ENCODE measurements around the gene LRMDA. TPM values are rescaled to one million over a fixed set of nuclear protein-coding genes. Genes with fewer than 3 reads are reported as not detected.

LRMDA gene
- total RNA-seq, 1 experiment from 2014 or later: not detected

GRCh38 chr10:75718991-75719390, 287.6 kb downstream of the LRMDA start:
- Histone ChIP-seq H4K20me1 (ENCODE audit: insufficient read depth, low read depth, low read length) (no peaks in the 10 kb centered on the region), H3K4me3 (ENCODE audit: low read length) (no peak overlapping the region), H3K9ac (ENCODE audit: low read length) (no peak overlapping the region), H3K27ac (ENCODE audit: low read length) (no peak overlapping the region), H3K9me3 (ENCODE audit: low read length) (no peaks in the 10 kb centered on the region), H3K9me2 (replicated peaks; ENCODE audit: insufficient read depth, low read length) (no peaks in the 10 kb centered on the region), H2AFZ (ENCODE audit: low read length) (no peak overlapping the region), H3K36me3 (ENCODE audit: insufficient read depth, low read length) (no peaks in the 10 kb centered on the region), H3K4me1 (ENCODE audit: low read length) (no peaks in the 10 kb centered on the region), H3K27me3 (ENCODE audit: low read length) (no peaks in the 10 kb centered on the region), H3K79me2 (ENCODE audit: low read length) (no peaks in the 10 kb centered on the region), H3K4me2 (ENCODE audit: low read depth, low read length, poor library complexity, severe bottlenecking) (no peak overlapping the region)
- DNase-seq: no peak

GRCh38 chr10:75720157-75720556, 288.7 kb downstream of the LRMDA start:
- Histone ChIP-seq H4K20me1 (ENCODE audit: insufficient read depth, low read depth, low read length) (no peaks in the 10 kb centered on the region), H3K9me2 (replicated peaks; ENCODE audit: insufficient read depth, low read length) (no peaks in the 10 kb centered on the region), H2AFZ (ENCODE audit: low read length) (no peak overlapping the region), H3K9ac (ENCODE audit: low read length) (no peak overlapping the region), H3K9me3 (ENCODE audit: low read length) (no peaks in the 10 kb centered on the region), H3K4me3 (ENCODE audit: low read length) (no peak overlapping the region), H3K4me2 (ENCODE audit: low read depth, low read length, poor library complexity, severe bottlenecking) (no peak overlapping the region), H3K27ac (ENCODE audit: low read length) (no peak overlapping the region), H3K4me1 (ENCODE audit: low read length) (no peaks in the 10 kb centered on the region), H3K36me3 (ENCODE audit: insufficient read depth, low read length) (no peaks in the 10 kb centered on the region), H3K27me3 (ENCODE audit: low read length) (no peaks in the 10 kb centered on the region), H3K79me2 (ENCODE audit: low read length) (no peaks in the 10 kb centered on the region)
- DNase-seq: no peak

GRCh38 chr10:75722020-75722419, 290.6 kb downstream of the LRMDA start:
- no peak for DNase-seq
- no peaks in the 10 kb centered on the region for H3K9me2 ChIP-seq (replicated peaks; ENCODE audit: insufficient read depth, low read length)
- no peaks in the 10 kb centered on the region for H3K4me1 ChIP-seq (ENCODE audit: low read length)
- H3K79me2 ChIP-seq (ENCODE audit: low read length): no peaks in the 10 kb centered on the region
- H3K9me3 ChIP-seq (ENCODE audit: low read length): no peaks in the 10 kb centered on the region
- H3K9ac ChIP-seq (ENCODE audit: low read length): no peak overlapping the region
- H3K27ac ChIP-seq (ENCODE audit: low read length): no peak overlapping the region
- H4K20me1 ChIP-seq (ENCODE audit: insufficient read depth, low read depth, low read length): no peaks in the 10 kb centered on the region
- H2AFZ ChIP-seq (ENCODE audit: low read length): no peak overlapping the region
- H3K27me3 ChIP-seq (ENCODE audit: low read length): no peaks in the 10 kb centered on the region
- H3K4me3 ChIP-seq (ENCODE audit: low read length): no peak overlapping the region
- no peak overlapping the region for H3K4me2 ChIP-seq (ENCODE audit: low read depth, low read length, poor library complexity, severe bottlenecking)
- H3K36me3 ChIP-seq (ENCODE audit: insufficient read depth, low read length): no peaks in the 10 kb centered on the region

GRCh38 chr10:75722609-75723008, 291.2 kb downstream of the LRMDA start:
- no peaks in the 10 kb centered on the region for H3K4me1 ChIP-seq (ENCODE audit: low read length)
- H3K36me3 ChIP-seq (ENCODE audit: insufficient read depth, low read length): no peaks in the 10 kb centered on the region
- no peaks in the 10 kb centered on the region for H3K27me3 ChIP-seq (ENCODE audit: low read length)
- no peak overlapping the region for H3K4me3 ChIP-seq (ENCODE audit: low read length)
- H3K79me2 ChIP-seq (ENCODE audit: low read length): no peaks in the 10 kb centered on the region
- no peak for DNase-seq
- H3K9me2 ChIP-seq (replicated peaks; ENCODE audit: insufficient read depth, low read length): no peaks in the 10 kb centered on the region
- no peak overlapping the region for H2AFZ ChIP-seq (ENCODE audit: low read length)
- no peaks in the 10 kb centered on the region for H3K9me3 ChIP-seq (ENCODE audit: low read length)
- H3K9ac ChIP-seq (ENCODE audit: low read length): no peak overlapping the region
- H3K4me2 ChIP-seq (ENCODE audit: low read depth, low read length, poor library complexity, severe bottlenecking): no peak overlapping the region
- H3K27ac ChIP-seq (ENCODE audit: low read length): no peak overlapping the region
- no peaks in the 10 kb centered on the region for H4K20me1 ChIP-seq (ENCODE audit: insufficient read depth, low read depth, low read length)

GRCh38 chr10:75723319-75723980, 292.0 kb downstream of the LRMDA start:
- no peak overlapping the region for H3K4me3 ChIP-seq (ENCODE audit: low read length)
- H2AFZ ChIP-seq (ENCODE audit: low read length): no peak overlapping the region
- no peaks in the 10 kb centered on the region for H3K4me1 ChIP-seq (ENCODE audit: low read length)
- no peak for DNase-seq
- no peaks in the 10 kb centered on the region for H4K20me1 ChIP-seq (ENCODE audit: insufficient read depth, low read depth, low read length)
- H3K4me2 ChIP-seq (ENCODE audit: low read depth, low read length, poor library complexity, severe bottlenecking): no peak overlapping the region
- no peaks in the 10 kb centered on the region for H3K79me2 ChIP-seq (ENCODE audit: low read length)
- no peak overlapping the region for H3K27ac ChIP-seq (ENCODE audit: low read length)
- H3K9me3 ChIP-seq (ENCODE audit: low read length): no peaks in the 10 kb centered on the region
- no peaks in the 10 kb centered on the region for H3K27me3 ChIP-seq (ENCODE audit: low read length)
- H3K9ac ChIP-seq (ENCODE audit: low read length): no peak overlapping the region
- no peaks in the 10 kb centered on the region for H3K36me3 ChIP-seq (ENCODE audit: insufficient read depth, low read length)
- no peaks in the 10 kb centered on the region for H3K9me2 ChIP-seq (replicated peaks; ENCODE audit: insufficient read depth, low read length)

DNA sequence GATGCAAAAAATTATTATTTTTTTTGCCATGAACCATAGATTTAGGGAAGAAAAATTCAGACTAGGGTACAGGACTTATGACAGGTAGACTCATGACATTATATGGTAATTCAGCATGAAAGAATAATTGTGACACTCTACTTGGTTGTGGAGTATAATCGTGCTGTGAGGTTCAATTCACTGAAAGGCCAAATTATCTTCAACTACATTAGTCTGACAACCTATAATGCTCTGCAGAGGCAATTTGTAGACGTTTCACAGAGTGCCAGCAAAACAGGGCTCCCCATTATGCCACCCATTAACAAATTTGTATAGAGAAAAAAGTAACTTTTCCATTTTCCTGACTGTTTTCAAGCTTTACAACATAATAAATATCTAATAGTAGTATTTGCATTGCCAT, 292.6 kb downstream of the LRMDA start:
- Histone ChIP-seq H3K9me3 (ENCODE audit: low read length) (no peaks in the 10 kb centered on the region), H2AFZ (ENCODE audit: low read length) (no peak overlapping the region), H3K9me2 (replicated peaks; ENCODE audit: insufficient read depth, low read length) (no peaks in the 10 kb centered on the region), H3K4me3 (ENCODE audit: low read length) (no peak overlapping the region), H3K9ac (ENCODE audit: low read length) (no peak overlapping the region), H3K27me3 (ENCODE audit: low read length) (no peaks in the 10 kb centered on the region), H3K36me3 (ENCODE audit: insufficient read depth, low read length) (no peaks in the 10 kb centered on the region), H3K4me1 (ENCODE audit: low read length) (no peaks in the 10 kb centered on the region), H4K20me1 (ENCODE audit: insufficient read depth, low read depth, low read length) (no peaks in the 10 kb centered on the region), H3K27ac (ENCODE audit: low read length) (no peak overlapping the region), H3K4me2 (ENCODE audit: low read depth, low read length, poor library complexity, severe bottlenecking) (no peak overlapping the region), H3K79me2 (ENCODE audit: low read length) (no peaks in the 10 kb centered on the region)
- no peak for DNase-seq

GRCh38 chr10:75726522-75727483, 295.4 kb downstream of the LRMDA start:
- Histone ChIP-seq H3K9me3 (ENCODE audit: low read length) (no peaks in the 10 kb centered on the region), H3K79me2 (ENCODE audit: low read length) (no peaks in the 10 kb centered on the region), H3K4me1 (ENCODE audit: low read length) (no peaks in the 10 kb centered on the region), H2AFZ (ENCODE audit: low read length) (no peak overlapping the region), H3K36me3 (ENCODE audit: insufficient read depth, low read length) (no peaks in the 10 kb centered on the region), H3K27ac (ENCODE audit: low read length) (no peak overlapping the region), H3K9me2 (replicated peaks; ENCODE audit: insufficient read depth, low read length) (no peaks in the 10 kb centered on the region; the same call in 1 of the 2 replicates), H3K4me3 (ENCODE audit: low read length) (no peak overlapping the region), H3K27me3 (ENCODE audit: low read length) (no peaks in the 10 kb centered on the region), H3K4me2 (ENCODE audit: low read depth, low read length, poor library complexity, severe bottlenecking) (no peak overlapping the region), H3K9ac (ENCODE audit: low read length) (no peak overlapping the region), H4K20me1 (ENCODE audit: insufficient read depth, low read depth, low read length) (no peaks in the 10 kb centered on the region)
- no peak for DNase-seq

- Histone ChIP-seq H3K9me3 (ENCODE audit: low read length) (no peaks in the 10 kb centered on the region), H3K4me2 (ENCODE audit: low read depth, low read length, poor library complexity, severe bottlenecking) (no peak overlapping the region), H3K79me2 (ENCODE audit: low read length) (no peaks in the 10 kb centered on the region), H3K9ac (ENCODE audit: low read length) (no peak overlapping the region), H3K36me3 (ENCODE audit: insufficient read depth, low read length) (no peaks in the 10 kb centered on the region), H3K27me3 (ENCODE audit: low read length) (no peaks in the 10 kb centered on the region; the same call in 1 of the 2 replicates), H3K4me1 (ENCODE audit: low read length) (no peaks in the 10 kb centered on the region), H4K20me1 (ENCODE audit: insufficient read depth, low read depth, low read length) (no peaks in the 10 kb centered on the region), H2AFZ (ENCODE audit: low read length) (no peak overlapping the region), H3K9me2 (replicated peaks; ENCODE audit: insufficient read depth, low read length) (no peaks in the 10 kb centered on the region; the same call in 1 of the 2 replicates), H3K4me3 (ENCODE audit: low read length) (no peak overlapping the region), H3K27ac (ENCODE audit: low read length) (no peak overlapping the region)
- DNase-seq: no peak
These were observed 299.4 kb downstream of the LRMDA start for GRCh38 chr10:75730847-75731246.
